NB4 (cell line): ENCODE data around the gene NSMCE1.

Source experiments
- MYC ChIP-seq: IDR thresholded peaks from 2 replicates; pipeline ENCODE4 v1.6.1; 2011; ENCODE audit warnings: low read depth, low read length
- POLR2A ChIP-seq: IDR thresholded peaks from 2 replicates; pipeline ENCODE4 v1.6.1; 2011; ENCODE audit warnings: mild to moderate bottlenecking; ENCODE audit not compliant: insufficient read length; ENCODE audit errors: extremely low read depth
- TF ChIP-seq, protein P1 (sequence below): IDR thresholded peaks from one replicate; pipeline ENCODE4 v1.5.1; 2012; ENCODE audit warnings: low read depth, low read length
- TF ChIP-seq, protein P2 (sequence below): IDR thresholded peaks from 2 replicates; pipeline ENCODE4 v1.6.1; 2011; ENCODE audit warnings: low read depth, low read length

- TF ChIP-seq, protein P1, sequence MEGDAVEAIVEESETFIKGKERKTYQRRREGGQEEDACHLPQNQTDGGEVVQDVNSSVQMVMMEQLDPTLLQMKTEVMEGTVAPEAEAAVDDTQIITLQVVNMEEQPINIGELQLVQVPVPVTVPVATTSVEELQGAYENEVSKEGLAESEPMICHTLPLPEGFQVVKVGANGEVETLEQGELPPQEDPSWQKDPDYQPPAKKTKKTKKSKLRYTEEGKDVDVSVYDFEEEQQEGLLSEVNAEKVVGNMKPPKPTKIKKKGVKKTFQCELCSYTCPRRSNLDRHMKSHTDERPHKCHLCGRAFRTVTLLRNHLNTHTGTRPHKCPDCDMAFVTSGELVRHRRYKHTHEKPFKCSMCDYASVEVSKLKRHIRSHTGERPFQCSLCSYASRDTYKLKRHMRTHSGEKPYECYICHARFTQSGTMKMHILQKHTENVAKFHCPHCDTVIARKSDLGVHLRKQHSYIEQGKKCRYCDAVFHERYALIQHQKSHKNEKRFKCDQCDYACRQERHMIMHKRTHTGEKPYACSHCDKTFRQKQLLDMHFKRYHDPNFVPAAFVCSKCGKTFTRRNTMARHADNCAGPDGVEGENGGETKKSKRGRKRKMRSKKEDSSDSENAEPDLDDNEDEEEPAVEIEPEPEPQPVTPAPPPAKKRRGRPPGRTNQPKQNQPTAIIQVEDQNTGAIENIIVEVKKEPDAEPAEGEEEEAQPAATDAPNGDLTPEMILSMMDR, result no peak
- TF ChIP-seq POLR2A, result no peak
- TF ChIP-seq MYC, result no peak
- TF ChIP-seq, protein P2, sequence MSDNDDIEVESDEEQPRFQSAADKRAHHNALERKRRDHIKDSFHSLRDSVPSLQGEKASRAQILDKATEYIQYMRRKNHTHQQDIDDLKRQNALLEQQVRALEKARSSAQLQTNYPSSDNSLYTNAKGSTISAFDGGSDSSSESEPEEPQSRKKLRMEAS, result no peak
Observed at GRCh38 chr16:27238591-27238990, 30.0 kb downstream of the NSMCE1 start.
